Sigmoid colon (tissue), 4 donors: ENCODE results near the gene OAS1.

Source experiments
- POLR2A ChIP-seq, 2 donors: fragments of 450-650 bp; IDR thresholded peaks; one replicate each; pipeline ENCODE4 v1.6.1; 2016; ENCODE audit warnings: antibody characterized with exemption in 2 of 2, mild to moderate bottlenecking in 2 of 2, moderate library complexity in 2 of 2
- POLR2AphosphoS5 ChIP-seq, 4 donors: sonication (generic); formaldehyde crosslinking; IDR thresholded peaks; one replicate each; pipeline ENCODE4 v1.6.1; 2017; ENCODE audit warnings: antibody characterized with exemption in 4 of 4

DNA sequence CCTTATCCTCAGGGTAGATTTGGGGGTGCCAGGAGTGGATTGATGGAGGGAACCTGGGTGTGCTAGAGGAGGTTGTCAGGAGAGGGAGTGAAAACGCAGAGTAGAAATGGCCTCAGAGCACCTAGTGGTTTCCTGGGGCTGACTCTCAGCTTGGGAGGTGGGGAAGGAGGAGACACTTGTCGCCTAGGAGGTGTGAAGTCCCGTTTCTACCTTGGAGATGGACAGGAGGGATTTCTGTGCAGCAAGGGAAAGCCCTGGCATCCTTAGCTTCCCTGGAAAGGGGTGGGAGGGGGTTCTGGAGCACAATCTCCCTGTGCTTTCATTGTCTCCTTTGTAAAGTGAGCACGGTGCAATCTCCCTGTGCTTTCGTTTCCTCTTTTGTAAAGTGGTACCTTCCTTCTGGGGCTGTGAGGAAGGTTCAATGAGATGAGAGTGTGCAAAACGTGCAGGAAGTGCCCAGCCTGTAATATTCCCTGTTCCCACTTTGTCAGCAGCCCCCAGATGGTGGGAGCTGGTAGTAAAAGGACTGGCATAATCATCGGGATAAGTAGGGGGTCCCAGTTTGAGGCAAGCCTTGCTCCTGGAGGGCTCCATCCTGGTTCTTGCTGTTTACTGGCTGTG lies 33.1 kb downstream of the OAS1 start:
- TF ChIP-seq POLR2A (IDR thresholded peaks at IDR 0.05) = no peak
- TF ChIP-seq POLR2AphosphoS5 (IDR thresholded peaks at IDR 0.05) = no peak
